GM19397 (cell line): ENCODE data around the gene P3R3URF.

Experiments
- ATAC-seq: cut with Tn5 transposase; IDR thresholded peaks from one replicate; pipeline ENCODE4 v1.9.1; 2021; ENCODE audit warnings: mild to moderate bottlenecking, moderate library complexity; ENCODE audit not compliant: unreplicated experiment

P3R3URF gene

DNA sequence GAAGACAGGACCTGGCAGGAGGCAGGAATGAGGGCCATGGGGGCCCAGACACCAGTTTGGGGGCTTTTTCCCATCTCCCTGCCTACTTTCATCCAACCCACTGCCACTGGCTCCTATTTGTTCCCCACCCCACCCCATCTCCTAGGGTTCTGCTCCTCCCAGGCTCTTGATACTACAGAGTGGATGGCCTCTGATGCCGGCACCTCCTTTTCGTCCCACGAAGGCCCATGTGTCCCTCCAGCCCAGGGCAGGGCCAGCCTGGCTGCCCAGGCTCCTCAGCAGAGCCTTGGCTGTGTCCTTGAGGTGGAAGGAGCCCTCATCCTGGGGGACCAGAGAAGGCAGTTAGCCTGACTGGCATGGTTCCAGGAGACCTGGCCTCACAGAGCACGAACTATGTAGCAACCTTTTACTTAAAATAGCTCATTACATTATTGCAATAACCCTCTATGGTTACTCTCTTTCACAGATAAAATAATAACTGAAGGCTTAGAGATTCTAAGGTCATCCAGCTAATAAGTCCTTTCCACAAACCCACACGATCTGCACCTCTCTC lies 18.4 kb upstream of the P3R3URF start:
- ATAC-seq: no peak

DNA sequence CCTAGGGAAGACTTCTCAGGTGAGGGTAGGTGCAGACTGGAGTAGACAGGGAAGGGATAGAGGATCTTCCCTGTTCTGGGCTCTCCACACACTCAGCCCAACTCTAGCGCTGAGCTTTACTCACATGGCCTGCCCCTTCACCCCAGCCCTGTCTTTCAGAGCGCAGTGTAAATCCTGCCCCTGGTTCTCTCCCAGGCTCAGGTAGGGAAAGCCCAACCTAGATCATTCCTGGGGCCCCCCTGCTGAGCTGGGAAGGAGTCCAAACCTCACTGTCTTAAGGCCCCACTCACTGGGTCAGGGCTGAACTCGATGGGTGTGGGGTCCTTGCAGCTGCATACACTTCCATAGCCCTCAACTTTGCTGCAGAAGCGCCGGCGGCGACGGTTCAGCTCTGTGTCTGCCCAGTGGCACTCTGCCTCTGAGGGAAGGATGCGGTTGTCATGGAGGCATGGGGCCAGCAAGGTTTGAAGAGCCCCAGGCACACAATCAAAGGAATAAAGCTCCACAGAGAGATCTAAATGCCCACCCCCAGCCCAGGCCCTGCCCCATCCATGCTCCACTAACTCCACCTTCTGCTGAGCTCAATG lies 17.8 kb upstream of the P3R3URF start:
- ATAC-seq: no peak

DNA sequence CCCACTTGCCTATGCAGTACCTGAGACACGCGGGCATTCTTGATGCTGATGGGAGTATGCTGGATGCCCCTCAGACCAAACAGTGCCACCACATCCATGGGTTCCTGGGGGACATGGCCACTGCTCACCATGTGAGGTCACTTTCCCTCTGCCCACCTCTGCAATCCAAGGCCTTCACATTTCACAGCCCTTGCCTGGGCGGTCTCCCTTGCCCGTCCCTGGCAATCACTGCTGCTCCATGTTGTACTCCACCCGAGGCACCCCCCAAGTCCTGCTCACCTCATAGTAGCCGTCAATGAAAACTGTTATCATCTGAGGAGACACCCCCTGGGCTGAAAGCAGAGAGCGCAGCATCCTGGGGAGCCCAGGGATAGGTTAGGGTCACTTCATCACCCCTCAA lies 17.0 kb upstream of the P3R3URF start:
- no peak for ATAC-seq

- ATAC-seq: no peak
Observed at GRCh38 chr1:46192171-46192570, 15.9 kb upstream of the P3R3URF start.

DNA sequence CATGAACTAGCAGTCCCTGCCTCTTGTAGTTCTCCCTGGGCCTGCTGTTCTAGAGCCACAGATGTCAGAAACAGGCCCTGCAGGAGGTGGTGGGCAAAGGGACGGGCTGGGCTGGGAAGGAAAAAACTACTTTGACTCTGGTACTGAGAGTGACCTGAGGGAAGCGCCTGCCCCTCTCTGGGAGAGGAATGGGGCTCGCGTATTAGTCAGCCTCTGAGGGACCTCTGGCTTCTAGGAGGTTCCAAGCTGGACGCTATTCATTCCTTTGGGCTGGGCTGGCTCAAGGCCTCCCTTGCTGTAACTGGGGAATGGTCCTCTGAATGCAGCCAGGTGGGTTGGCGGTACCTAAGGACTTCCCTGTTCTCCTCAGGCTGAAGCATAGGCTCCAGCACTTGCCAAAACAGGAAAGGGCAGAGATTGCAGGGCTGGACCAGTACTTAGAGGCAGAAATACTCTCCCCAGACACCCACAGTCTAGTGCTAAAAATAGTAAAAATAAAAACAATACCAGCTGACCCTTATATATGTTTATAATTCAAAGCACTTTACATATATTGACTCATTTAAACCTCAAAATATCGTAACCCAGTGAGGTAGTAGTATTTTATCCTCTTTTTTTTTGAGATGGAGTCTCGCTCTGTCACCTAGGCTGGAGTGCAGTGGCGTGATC lies 14.9 kb upstream of the P3R3URF start:
- ATAC-seq: no peak

- no peak for ATAC-seq
Observed at GRCh38 chr1:46190539-46190938, 14.3 kb upstream of the P3R3URF start.

- no peak for ATAC-seq
Observed at GRCh38 chr1:46188295-46189030, 12.2 kb upstream of the P3R3URF start.

DNA sequence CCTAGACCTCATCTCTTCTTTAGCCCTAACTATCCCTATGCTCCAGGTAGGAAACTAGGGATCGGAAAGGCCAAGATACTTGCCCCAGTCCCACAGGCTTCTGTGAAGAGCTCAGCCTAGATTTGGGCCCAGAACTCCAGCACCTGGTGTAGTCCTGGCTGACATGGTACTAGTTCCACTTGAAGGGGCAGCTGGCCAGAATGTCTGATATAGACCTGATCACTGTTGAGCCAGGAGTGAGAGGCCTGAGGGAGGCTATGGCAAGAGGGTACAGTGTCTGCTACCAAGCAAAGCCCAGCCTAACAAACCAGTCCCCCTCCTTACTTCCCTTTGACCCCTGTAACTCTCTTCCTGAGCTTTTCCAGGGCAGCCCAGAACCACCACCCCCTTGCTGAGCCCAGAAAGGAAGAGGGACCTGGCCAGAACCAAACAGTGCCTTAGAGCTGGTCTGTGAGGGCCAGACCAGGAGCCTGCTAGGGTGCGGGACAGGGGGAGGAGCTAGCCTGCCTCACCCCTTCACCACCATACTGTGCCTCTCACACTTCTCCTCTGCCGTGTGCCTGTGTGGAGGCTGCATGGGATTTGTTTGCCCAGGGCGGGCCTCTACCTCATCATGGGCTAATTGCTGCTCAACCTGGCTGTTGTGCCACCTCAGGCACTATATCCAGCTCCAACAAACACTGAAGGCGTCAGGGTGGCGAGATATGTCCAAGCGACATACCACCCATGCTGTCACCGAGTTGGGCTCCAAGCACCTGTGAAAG lies 11.0 kb upstream of the P3R3URF start:
- no peak for ATAC-seq

- ATAC-seq: no peak
Observed at GRCh38 chr1:46186076-46186475, 9.8 kb upstream of the P3R3URF start.

GRCh38 chr1:46184920-46185658 lies 8.8 kb upstream of the P3R3URF start:
- no peak for ATAC-seq

DNA sequence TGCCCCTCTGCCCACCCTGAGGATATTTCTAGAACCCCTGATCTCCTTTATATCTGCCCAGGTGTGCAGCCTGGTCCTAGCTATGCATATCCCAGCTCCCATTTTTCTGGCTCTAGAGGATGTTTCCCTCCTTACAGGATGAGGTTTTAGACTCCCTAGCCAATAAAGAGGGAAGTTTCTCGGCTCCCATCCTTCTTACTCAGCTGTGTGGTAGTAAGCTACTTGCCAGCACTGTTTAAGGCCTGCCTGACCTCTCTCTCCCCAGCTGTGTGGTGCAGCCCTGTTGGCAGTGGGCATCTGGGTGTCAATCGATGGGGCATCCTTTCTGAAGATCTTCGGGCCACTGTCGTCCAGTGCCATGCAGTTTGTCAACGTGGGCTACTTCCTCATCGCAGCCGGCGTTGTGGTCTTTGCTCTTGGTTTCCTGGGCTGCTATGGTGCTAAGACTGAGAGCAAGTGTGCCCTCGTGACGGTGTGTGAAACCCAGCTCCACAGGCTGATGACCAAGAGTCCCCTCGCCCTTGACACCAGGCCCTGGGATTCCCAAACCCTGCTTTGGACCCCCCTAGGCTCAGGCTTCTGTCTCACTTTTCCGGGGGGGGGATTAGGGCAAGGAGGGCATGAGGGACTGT lies 7.8 kb upstream of the P3R3URF start:
- ATAC-seq: no peak

GRCh38 chr1:46183079-46183847 lies 7.0 kb upstream of the P3R3URF start:
- ATAC-seq: no peak

GRCh38 chr1:46181343-46182260 lies 5.3 kb upstream of the P3R3URF start:
- ATAC-seq: no peak

DNA sequence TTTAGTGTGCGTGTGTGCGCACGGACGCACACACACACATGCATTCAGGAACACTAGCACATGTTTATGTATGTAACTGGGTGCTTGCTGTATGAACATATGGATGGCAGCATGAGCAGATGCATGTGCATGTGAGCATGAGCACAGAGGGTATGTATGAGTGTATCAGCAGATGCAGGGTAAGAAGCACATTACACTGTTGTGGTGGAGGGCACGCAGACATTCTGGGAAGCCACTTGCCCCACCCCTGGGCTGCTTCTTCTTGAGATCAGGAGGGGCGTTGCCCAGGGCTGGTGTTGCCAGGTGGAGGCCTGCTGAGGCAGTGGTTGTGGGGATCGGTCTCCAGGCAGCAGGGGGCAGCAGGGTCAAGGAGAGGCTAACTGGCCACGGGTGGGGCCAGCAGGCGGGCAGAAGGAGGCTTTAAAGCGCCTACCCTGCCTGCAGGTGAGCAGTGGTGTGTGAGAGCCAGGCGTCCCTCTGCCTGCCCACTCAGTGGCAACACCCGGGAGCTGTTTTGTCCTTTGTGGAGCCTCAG lies 3.9 kb upstream of the P3R3URF start:
- ATAC-seq: no peak

GRCh38 chr1:46179138-46180081 lies 3.1 kb upstream of the P3R3URF start:
- ATAC-seq: no peak

DNA sequence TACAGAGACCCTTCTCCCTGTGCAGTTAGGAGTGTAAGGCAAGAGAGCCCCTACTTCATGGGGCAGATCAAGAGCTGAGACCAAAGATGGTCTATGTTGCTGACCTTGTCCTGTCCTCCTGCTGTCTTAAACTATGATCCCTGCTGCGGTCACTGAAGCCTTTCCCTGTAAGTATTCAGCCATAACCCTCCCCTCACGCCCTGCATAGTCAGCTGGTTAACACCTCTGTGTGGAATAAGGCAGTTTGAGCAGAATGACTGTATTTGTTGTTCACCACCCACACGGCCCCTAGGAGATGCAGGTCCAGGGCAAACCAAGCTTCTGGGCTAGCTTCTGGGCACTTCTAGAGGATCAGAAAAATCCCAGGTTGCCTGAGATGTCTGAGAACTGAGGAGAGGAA lies 1.0 kb downstream of the P3R3URF start:
- no peak for ATAC-seq
